HG03039 (cell line): Measurements from ENCODE around the gene PTPRK.
"Not testable (repeated sequence)": the region's sequence is repeated elsewhere in the genome, so short reads cannot be mapped to it uniquely, and the experiment has no call there.

Source experiments
- ATAC-seq: cut with Tn5 transposase; IDR thresholded peaks from one replicate; pipeline ENCODE4 v1.9.1; 2021; ENCODE audit warnings: mild to moderate bottlenecking, moderate library complexity; ENCODE audit not compliant: unreplicated experiment

The PTPRK gene

GRCh38 chr6:127978185-127978584 is 542.2 kb downstream of the PTPRK start:
- ATAC-seq = not testable (repeated sequence)

GRCh38 chr6:127976796-127977195 is 543.6 kb downstream of the PTPRK start:
- no peak for ATAC-seq

GRCh38 chr6:127976111-127976510 is 544.3 kb downstream of the PTPRK start:
- ATAC-seq = no peak

GRCh38 chr6:127972815-127973214 is 547.6 kb downstream of the PTPRK start:
- no peak for ATAC-seq

- ATAC-seq = no peak
Observed at GRCh38 chr6:127971945-127972391, 548.4 kb downstream of the PTPRK start.

GRCh38 chr6:127971386-127971785 is 549.0 kb downstream of the PTPRK start:
- no peak for ATAC-seq

GRCh38 chr6:127969701-127970100 is 550.7 kb downstream of the PTPRK start:
- no peak for ATAC-seq

GRCh38 chr6:127968394-127968793 is 552.0 kb downstream of the PTPRK start:
- no peak for ATAC-seq

- ATAC-seq = no peak
Observed at GRCh38 chr6:127967708-127968107, 552.7 kb downstream of the PTPRK start.

- no peak for ATAC-seq
Observed at GRCh38 chr6:127966616-127967015, 553.8 kb downstream of the PTPRK start.

GRCh38 chr6:127963495-127963894 is 556.9 kb downstream of the PTPRK start:
- no peak for ATAC-seq

GRCh38 chr6:127959869-127960268 is 560.5 kb downstream of the PTPRK start:
- no peak for ATAC-seq

- ATAC-seq = no peak
Observed at GRCh38 chr6:127956956-127957355, 563.4 kb downstream of the PTPRK start.

- ATAC-seq = no peak
Observed at GRCh38 chr6:127956260-127956888, 564.0 kb downstream of the PTPRK start.

- ATAC-seq = no peak
Observed at GRCh38 chr6:127954082-127954481, 566.3 kb downstream of the PTPRK start.

GRCh38 chr6:127952831-127953230 is 567.6 kb downstream of the PTPRK start:
- no peak for ATAC-seq

GRCh38 chr6:127952176-127952575 is 568.2 kb downstream of the PTPRK start:
- ATAC-seq = no peak

GRCh38 chr6:127951172-127951917 is 569.1 kb downstream of the PTPRK start:
- no peak for ATAC-seq

- ATAC-seq = no peak
Observed at GRCh38 chr6:127950566-127951145, 569.7 kb downstream of the PTPRK start.

GRCh38 chr6:127949251-127949650 is 571.1 kb downstream of the PTPRK start:
- no peak for ATAC-seq

GRCh38 chr6:127946388-127946787 is 574.0 kb downstream of the PTPRK start:
- no peak for ATAC-seq

- ATAC-seq = no peak
Observed at GRCh38 chr6:127945434-127946097, 574.8 kb downstream of the PTPRK start.
